GM19324 (cell line): ENCODE measurements around the gene LYST.
"Not testable (repeated sequence)": the region's sequence is repeated elsewhere in the genome, so short reads cannot be mapped to it uniquely, and the experiment has no call there.

Source experiments
- ATAC-seq: cut with Tn5 transposase; IDR thresholded peaks from one replicate; pipeline ENCODE4 v1.9.1; 2021; ENCODE audit warnings: mild to moderate bottlenecking, moderate library complexity; ENCODE audit not compliant: unreplicated experiment, low FRiP score

LYST gene

DNA sequence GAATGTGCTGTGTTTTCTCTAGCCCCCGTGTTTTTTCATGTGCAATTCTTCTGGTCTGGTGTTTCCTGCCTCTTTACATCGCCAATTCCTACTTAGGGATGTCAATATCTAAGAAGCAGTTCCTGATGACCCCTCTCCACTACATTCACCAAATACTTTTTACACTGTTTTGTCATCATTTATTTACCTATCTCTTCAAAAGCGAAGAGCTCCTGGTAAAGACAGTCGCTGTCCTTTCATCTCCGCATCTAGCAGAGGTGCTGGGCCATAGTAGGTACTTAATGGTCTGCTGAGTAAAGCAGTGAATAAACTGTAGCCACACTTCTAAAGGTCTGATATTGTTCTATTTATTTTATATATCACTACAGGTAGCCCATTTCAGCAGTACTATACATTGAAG is 43.0 kb downstream of the LYST start:
- no peak for ATAC-seq

GRCh38 chr1:235822685-235823084 is 44.0 kb downstream of the LYST start:
- no peak for ATAC-seq

GRCh38 chr1:235821361-235821981 is 45.2 kb downstream of the LYST start:
- ATAC-seq = no peak

- ATAC-seq = no peak
Measured at GRCh38 chr1:235820061-235820460, 46.6 kb downstream of the LYST start.

GRCh38 chr1:235818632-235819136 is 48.0 kb downstream of the LYST start:
- no peak for ATAC-seq

GRCh38 chr1:235817101-235817728 is 49.5 kb downstream of the LYST start:
- ATAC-seq = no peak

DNA sequence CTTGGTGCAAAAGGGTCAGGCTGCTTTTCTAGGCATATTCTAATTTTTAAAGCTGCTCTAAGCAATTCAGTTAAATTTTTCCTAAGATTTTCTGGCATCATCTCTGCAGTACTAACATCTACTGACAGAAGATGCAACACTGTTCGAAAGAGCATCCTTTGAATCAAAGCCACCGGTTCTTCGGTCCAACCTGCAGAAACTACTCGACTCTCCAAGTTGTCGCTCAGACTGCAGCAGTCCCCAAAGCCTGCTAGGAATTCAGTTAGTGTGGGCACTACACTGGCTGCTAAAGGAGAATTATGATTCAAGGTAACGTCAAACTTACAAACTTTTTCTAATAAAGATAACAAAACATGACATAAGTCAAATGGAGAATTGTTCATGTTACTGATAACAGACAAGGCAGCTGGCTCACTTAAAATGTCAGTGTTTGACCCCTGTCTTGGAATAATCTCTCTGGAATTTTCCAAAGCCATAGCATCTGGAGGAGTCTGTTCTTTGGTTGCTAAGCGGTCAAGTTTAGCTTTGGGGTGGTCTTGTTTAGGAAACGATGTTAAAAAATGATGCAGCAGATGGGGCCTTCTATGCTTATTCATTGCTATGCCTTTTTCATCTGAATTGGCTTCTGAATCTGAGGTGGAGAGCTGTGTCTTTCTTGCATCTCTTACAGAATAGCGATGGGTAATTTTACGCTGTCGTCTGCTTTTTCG is 56.9 kb downstream of the LYST start:
- no peak for ATAC-seq

DNA sequence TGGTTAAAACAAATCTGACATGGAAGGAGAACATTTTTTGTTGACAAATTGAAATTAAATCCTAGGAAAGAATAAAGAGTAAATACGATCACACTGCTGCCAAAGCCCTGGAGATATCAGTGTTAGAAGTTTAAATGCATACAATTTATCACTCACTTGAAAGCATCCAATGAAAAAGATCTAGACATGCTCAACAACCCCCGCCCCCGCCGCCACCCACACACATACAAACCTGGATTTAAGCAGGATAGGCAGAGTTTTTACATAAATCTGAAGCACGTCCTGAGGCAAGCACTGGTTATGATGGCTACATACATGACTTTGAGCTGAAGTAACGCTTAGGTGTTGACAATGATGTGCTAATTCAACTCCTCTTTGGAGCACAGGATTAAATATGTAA is 58.5 kb downstream of the LYST start:
- no peak for ATAC-seq

DNA sequence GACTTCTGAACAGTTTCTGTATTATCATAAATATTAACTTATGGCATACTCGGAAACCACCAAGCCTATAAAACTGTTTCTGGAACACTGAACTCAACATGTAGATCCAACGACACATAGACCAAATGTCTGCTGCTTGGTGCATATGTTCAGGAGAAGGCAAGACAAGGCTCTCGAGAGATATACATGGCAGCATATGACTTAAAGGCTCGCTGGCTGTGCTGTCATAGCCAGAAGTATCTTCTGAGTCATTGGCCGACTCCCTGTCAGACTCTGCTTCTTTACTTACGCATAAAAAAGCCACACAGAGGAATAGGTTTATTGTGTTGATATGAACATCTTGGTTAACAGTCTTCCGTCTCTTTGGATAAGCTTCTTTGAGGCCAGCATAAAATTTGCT is 60.6 kb downstream of the LYST start:
- no peak for ATAC-seq

DNA sequence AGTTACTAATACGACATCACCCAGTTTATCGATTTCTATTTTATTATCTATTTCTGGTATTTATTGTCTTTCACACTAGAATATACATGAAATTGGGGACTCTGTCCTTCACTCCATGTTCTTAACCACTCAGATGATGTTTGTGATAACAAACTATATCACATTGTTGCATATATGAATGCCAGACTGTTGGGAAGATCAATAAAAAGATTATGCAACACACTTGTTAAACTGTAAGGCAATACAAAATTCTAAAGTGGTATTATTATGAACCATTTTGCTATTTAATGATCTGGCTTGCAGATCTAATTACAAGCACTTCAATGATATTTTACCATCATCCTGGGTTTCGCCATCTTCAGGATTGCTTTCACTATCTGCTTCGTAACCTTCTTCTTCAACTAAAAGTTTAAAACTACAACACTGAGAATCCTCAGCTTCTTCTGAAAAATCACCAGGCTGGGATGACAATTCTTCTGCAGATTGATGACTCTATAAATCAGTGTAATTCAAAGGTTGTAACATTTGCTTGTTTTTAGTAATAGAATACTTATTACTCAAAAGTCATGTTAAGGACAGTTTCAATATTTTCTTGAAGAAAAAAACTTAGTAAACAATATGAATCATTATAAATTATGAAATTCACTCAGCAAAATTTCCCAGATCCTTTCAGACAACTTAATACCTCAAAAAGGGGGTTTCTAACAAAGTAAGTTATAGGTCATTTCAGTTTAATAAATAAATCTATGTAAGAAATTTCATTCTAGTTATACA is 63.9 kb downstream of the LYST start:
- ATAC-seq = no peak

GRCh38 chr1:235799264-235799663 is 67.4 kb downstream of the LYST start:
- ATAC-seq = no peak

- ATAC-seq = no peak
Measured at GRCh38 chr1:235791532-235792060, 75.1 kb downstream of the LYST start.

- no peak for ATAC-seq
Measured at GRCh38 chr1:235790123-235790522, 76.6 kb downstream of the LYST start.

- ATAC-seq = not testable (repeated sequence)
Measured at GRCh38 chr1:235786227-235786898, 80.3 kb downstream of the LYST start.

GRCh38 chr1:235784950-235785349 is 81.8 kb downstream of the LYST start:
- no peak for ATAC-seq

DNA sequence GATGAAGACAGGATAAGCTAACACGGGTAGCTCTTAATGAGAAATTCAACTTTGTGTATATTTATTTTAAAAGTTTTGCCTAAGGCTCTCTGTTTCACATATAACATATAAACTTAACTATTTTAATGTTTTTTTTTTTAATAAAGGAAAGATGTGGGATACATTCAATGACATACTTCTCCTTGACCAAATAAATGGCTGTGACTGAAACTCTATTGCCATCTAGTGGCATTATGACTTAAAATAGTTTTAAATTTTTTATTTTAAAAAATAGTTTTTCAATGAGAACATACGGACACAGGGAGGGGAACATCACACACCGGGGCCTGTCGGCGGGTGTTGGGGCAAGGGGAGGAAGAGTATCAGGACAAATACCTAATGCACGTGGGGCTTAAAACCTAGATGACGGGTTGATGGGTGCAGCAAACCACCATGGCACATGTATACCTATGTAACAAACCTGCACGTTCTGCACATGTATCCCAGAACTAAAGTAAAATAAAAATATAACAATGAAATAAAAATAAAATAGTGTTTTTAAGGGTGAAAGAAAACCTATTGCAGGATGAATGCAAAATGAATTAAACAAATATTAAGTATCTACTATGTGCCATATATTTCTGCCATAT is 83.4 kb downstream of the LYST start:
- no peak for ATAC-seq

- no peak for ATAC-seq
Measured at GRCh38 chr1:235782601-235783000, 84.1 kb downstream of the LYST start.

- ATAC-seq = no peak
Measured at GRCh38 chr1:235781807-235782206, 84.9 kb downstream of the LYST start.

DNA sequence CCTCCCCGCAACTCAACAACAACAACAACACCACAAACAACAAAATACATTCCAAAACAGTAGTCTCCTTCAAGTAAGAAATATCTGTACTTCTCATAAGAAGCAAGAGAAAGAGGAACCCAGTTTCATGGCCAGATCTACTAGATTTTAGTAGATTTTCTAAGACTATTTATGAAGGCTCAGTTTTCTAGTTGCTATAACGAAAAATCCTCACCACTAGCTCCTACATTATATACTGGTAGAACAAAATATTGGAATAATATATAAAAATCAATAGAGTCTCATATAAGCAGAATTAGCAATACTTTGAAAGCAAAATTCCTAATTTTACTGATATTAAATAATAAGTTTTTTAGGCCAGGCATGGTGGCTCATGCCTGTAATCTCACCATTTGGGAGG is 86.9 kb downstream of the LYST start:
- ATAC-seq = no peak

GRCh38 chr1:235776396-235776795 is 90.3 kb downstream of the LYST start:
- ATAC-seq = no peak
